OCI-LY7 (cell line): Measurements from ENCODE around the gene TESMIN. TPM values are rescaled to one million over a fixed set of nuclear protein-coding genes. Genes with fewer than 3 reads are reported as not detected.

Experiments used
- BruUV-seq: library from RNA; stranded (reverse); fragments of 400-500 nt; replicated peaks from 2 replicates; lab custom pipeline; 2021; lab: Mats Ljungman, UMichigan
- CTCF ChIA-PET: fragments of 300-600 bp; sonication (Branson Sonifier 250); formaldehyde crosslinking; loops from one replicate; lab custom pipeline; 2022; ENCODE audit warnings: antibody characterized with exemption; ENCODE audit not compliant: unreplicated experiment; lab: Charles Lee
- POLR2A ChIA-PET: fragments of 300-600 bp; sonication (Branson Sonifier 250); formaldehyde crosslinking; loops from one replicate; lab custom pipeline; 2022; ENCODE audit warnings: antibody characterized with exemption; lab: Charles Lee
- DNase-seq: peaks from one replicate; pipeline ENCODE4 v3.0.0-alpha.2; 2015; ENCODE audit warnings: low spot score
- H2AFZ ChIP-seq: fragments of 200-600 bp; sonication (generic), shearing (Covaris generic); 2 replicates; pipeline ENCODE4 v1.6.1; 2014; ENCODE audit warnings: mild to moderate bottlenecking, antibody characterized with exemption, low read length, moderate library complexity
- H3K27ac ChIP-seq: fragments of 200-600 bp; sonication (generic); 2 replicates; pipeline ENCODE4 v1.5.1; 2014; ENCODE audit warnings: mixed run types, low read depth, mild to moderate bottlenecking, moderate library complexity, low read length, inconsistent platforms; ENCODE audit not compliant: poor library complexity, severe bottlenecking
- H3K36me3 ChIP-seq: fragments of 200-600 bp; sonication (generic); 2 replicates; pipeline ENCODE4 v1.6.1; 2014; ENCODE audit warnings: mild to moderate bottlenecking, antibody characterized with exemption, low read length, moderate library complexity, mixed read lengths; ENCODE audit not compliant: insufficient read depth
- H3K4me1 ChIP-seq: fragments of 200-600 bp; sonication (generic); 2 replicates; pipeline ENCODE4 v1.5.1; 2014; ENCODE audit warnings: mild to moderate bottlenecking, low read length; ENCODE audit not compliant: insufficient read depth, poor library complexity, severe bottlenecking
- H3K4me2 ChIP-seq: fragments of 200-600 bp; sonication (generic); 2 replicates; pipeline ENCODE4 v1.6.1; 2014; ENCODE audit warnings: mild to moderate bottlenecking, low read length
- H3K4me3 ChIP-seq: fragments of 200-600 bp; sonication (generic); 2 replicates; pipeline ENCODE4 v1.5.1; 2014; ENCODE audit warnings: mild to moderate bottlenecking, low read depth, low read length; ENCODE audit not compliant: poor library complexity, severe bottlenecking
- H3K79me2 ChIP-seq: fragments of 200-600 bp; sonication (generic); 2 replicates; pipeline ENCODE4 v1.6.1; 2016; ENCODE audit warnings: low read depth, mild to moderate bottlenecking, low read length, moderate library complexity, mixed read lengths; ENCODE audit not compliant: insufficient read depth
- H3K9me2 ChIP-seq: fragments of 200-600 bp; sonication (generic); 2 replicates; pipeline ENCODE4 v1.6.1; 2016; ENCODE audit warnings: mild to moderate bottlenecking, low read length, mixed read lengths; ENCODE audit not compliant: insufficient read depth
- H3K9me3 ChIP-seq: fragments of 200-600 bp; sonication (generic); 2 replicates; pipeline ENCODE4 v1.6.1; 2014; ENCODE audit warnings: mild to moderate bottlenecking, mixed run types, low read length, mixed read lengths
- H4K20me1 ChIP-seq: fragments of 200-600 bp; sonication (generic); 2 replicates; pipeline ENCODE4 v1.6.1; 2014; ENCODE audit warnings: mild to moderate bottlenecking, antibody characterized with exemption, low read length, moderate library complexity, mixed read lengths; ENCODE audit not compliant: insufficient read depth
- CTCF ChIP-seq: fragments of 200-600 bp; sonication (generic); conservative IDR thresholded peaks from 2 replicates; pipeline ENCODE4 v1.5.1; 2014; ENCODE audit warnings: mild to moderate bottlenecking, antibody characterized with exemption, low read length, moderate library complexity, mixed read lengths
- EZH2phosphoT487 ChIP-seq: fragments of 200-600 bp; sonication (generic); IDR thresholded peaks from 2 replicates; pipeline ENCODE4 v1.6.1; 2018; ENCODE audit warnings: low read depth, borderline replicate concordance, mild to moderate bottlenecking, mixed run types, antibody characterized with exemption, low read length, moderate library complexity, mixed read lengths
- intact Hi-C: fragments of 100-400 bp; cut with micrococcal nuclease; formaldehyde crosslinking; loops from one replicate; pipeline ENCODE4 v1.10.0; 2022; ENCODE audit not compliant: unreplicated experiment
- total RNA-seq, 2 experiments: library from RNA; depleted of rRNA in 1 of 2; stranded (reverse); fragments of >200 nt in 1 of 2; shearing (Covaris generic) in 1 of 2; gene quantifications; 2 replicates each; pipeline ENCODE4 v1.2.3, GENCODE V29; 2014 to 2022

The TESMIN gene
- total RNA-seq, 2 experiments from 2014 or later, result 13.0 to 19.4 TPM

- H3K9me3 ChIP-seq, result no peaks in the 10 kb centered on the region
- POLR2A ChIA-PET, result no interaction called here
- TF ChIP-seq EZH2phosphoT487 (no peak), CTCF (no peak)
- H3K4me3 ChIP-seq, result no peak overlapping the region
- CTCF ChIA-PET, result no interaction called here
- no peak overlapping the region for H2AFZ ChIP-seq
- no TSS peak for BruUV-seq
- no peak overlapping the region for H3K4me2 ChIP-seq
- H4K20me1 ChIP-seq, result no peaks in the 10 kb centered on the region
- H3K4me1 ChIP-seq, result no peaks in the 10 kb centered on the region
- DNase-seq, result no peak
- no peaks in the 10 kb centered on the region for H3K79me2 ChIP-seq
- no peak overlapping the region for H3K27ac ChIP-seq
- no peaks in the 10 kb centered on the region for H3K9me2 ChIP-seq
- H3K36me3 ChIP-seq, result no peaks in the 10 kb centered on the region
- intact Hi-C loops, result no loop called here
These were observed 73.3 kb downstream of the TESMIN start for GRCh38 chr11:68678031-68678441.

GRCh38 chr11:68677432-68677831 is 73.9 kb downstream of the TESMIN start:
- Histone ChIP-seq H3K4me2 (no peak overlapping the region), H3K79me2 (no peaks in the 10 kb centered on the region), H3K9me2 (no peaks in the 10 kb centered on the region), H3K27ac (no peak overlapping the region), H3K36me3 (no peaks in the 10 kb centered on the region), H3K4me3 (no peak overlapping the region), H4K20me1 (no peaks in the 10 kb centered on the region), H2AFZ (no peak overlapping the region), H3K4me1 (no peaks in the 10 kb centered on the region), H3K9me3 (no peaks in the 10 kb centered on the region)
- CTCF ChIA-PET, result no interaction called here
- POLR2A ChIA-PET, result interaction anchor here (0.6 kb wide), 1 partner anchor 56 kb away, joined by 3 read pairs; no protein-coding TSS in a partner anchor
- TF ChIP-seq CTCF, result no peak
- intact Hi-C loops, result no loop called here
- no peak for DNase-seq
- BruUV-seq, result no TSS peak

- Histone ChIP-seq H3K4me3 (no peak overlapping the region), H3K9me2 (no peaks in the 10 kb centered on the region), H3K9me3 (no peaks in the 10 kb centered on the region), H3K4me2 (no peak overlapping the region), H3K4me1 (no peaks in the 10 kb centered on the region), H3K27ac (no peak overlapping the region), H4K20me1 (no peaks in the 10 kb centered on the region), H3K79me2 (no peaks in the 10 kb centered on the region), H3K36me3 (no peaks in the 10 kb centered on the region), H2AFZ (no peak overlapping the region)
- no TSS peak for BruUV-seq
- ChIA-PET POLR2A (no interaction called here), CTCF (no interaction called here)
- no peak for DNase-seq
- intact Hi-C loops, result no loop called here
- TF ChIP-seq CTCF (no peak), EZH2phosphoT487 (no peak)
These were observed 76.9 kb downstream of the TESMIN start for GRCh38 chr11:68674461-68674860.
